Articular chondrocyte of knee joint (primary cell): ENCODE data around the gene CASS4. TPM values are rescaled to one million over a fixed set of nuclear protein-coding genes. Genes with fewer than 3 reads are reported as not detected.

Experiments
- small RNA-seq: library from RNA; depleted of rRNA; stranded (forward); fragments of <200 nt; gene quantifications from one replicate; pipeline ENCODE3, GENCODE V24; 2012
- total RNA-seq: library from RNA; depleted of rRNA; stranded (reverse); fragments of >200 nt; gene quantifications from 2 replicates; pipeline ENCODE4 v1.2.3, GENCODE V29; 2012

The CASS4 gene, protein sequence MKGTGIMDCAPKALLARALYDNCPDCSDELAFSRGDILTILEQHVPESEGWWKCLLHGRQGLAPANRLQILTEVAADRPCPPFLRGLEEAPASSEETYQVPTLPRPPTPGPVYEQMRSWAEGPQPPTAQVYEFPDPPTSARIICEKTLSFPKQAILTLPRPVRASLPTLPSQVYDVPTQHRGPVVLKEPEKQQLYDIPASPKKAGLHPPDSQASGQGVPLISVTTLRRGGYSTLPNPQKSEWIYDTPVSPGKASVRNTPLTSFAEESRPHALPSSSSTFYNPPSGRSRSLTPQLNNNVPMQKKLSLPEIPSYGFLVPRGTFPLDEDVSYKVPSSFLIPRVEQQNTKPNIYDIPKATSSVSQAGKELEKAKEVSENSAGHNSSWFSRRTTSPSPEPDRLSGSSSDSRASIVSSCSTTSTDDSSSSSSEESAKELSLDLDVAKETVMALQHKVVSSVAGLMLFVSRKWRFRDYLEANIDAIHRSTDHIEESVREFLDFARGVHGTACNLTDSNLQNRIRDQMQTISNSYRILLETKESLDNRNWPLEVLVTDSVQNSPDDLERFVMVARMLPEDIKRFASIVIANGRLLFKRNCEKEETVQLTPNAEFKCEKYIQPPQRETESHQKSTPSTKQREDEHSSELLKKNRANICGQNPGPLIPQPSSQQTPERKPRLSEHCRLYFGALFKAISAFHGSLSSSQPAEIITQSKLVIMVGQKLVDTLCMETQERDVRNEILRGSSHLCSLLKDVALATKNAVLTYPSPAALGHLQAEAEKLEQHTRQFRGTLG
- 0.11 TPM in 1 of 2 replicates, not detected in the other for total RNA-seq

DNA sequence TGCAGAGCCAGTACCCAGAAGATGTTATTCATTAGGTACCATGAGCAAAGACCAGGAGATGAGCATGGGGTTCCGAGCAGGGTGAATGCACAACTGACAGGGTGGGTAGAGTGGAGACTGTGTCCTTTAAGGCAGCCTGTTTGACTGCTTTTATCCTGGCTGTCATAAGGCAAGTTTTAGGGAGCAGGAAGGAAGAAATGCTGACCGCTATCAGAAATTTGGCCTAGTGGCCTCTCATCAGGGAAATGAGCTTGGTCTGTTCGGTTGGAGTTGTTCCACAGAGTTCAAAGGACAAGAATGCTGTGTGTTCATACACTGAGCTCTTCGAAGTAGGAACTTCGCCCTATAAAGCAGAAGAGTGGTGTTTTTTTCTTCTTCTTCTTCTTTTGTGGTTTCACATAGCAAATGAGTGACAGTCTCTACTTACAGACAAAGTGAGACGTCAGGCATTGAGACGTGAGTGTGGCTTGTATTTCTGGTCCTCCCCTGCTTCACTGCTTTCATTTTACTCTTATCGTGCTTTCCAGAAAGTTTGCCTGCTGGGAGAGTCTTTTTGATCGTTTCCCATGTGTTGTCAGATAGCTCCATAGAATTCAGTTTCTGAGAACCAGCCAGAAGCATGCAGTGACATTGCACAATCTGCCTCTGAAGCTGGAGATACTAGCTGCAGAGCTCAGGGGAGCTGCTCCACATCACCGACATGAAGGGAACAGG, at the start of gene CASS4:
Gene CASS4 (plus strand): TSS at position 502 of the 714 bp plus-strand sequence. CDS start 199 bp downstream, at position 701.

DNA sequence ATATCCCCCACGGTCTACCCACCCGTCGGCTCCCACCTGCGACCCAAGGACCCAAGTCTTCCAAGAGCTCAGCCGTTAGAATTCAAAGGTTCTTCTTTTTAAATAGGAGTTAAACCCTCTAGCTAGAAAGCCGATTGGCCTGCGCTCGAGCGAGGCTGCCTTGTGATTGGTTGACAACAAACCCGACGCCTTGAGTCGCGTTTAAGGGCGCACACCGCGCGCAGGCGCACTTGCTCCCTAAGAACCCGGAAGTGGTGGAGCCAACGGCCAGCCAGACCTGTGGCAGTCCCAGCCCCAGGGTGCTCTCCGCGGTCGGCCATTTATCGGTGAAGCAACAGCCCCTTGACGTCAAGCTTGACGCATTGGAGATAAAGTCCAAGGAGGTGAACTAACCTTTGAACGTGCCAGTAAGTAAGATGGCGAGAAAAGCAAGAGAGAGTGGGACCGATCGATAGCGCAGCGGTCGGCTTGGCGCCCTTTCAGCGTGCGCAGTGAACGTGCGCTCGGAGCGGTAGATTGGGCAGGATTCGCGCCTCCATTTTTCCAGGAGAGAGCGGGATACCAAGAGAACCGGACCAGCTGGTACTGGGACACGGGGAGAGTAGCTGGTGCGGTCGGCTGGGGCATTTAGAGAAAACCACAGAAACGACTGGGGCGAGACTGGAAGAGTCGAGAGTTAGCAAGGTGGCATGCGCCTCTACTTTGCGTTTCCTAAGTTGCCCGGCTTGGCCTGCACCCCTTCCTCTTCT, 19.8 kb upstream of the CASS4 start, which contains the start of the genes AURKA and CSTF1:
Gene AURKA (minus strand): TSS at position 84 of the 749 bp plus-strand sequence. CDS start 4,018 bp downstream, outside the sequence.
Gene CSTF1 (plus strand): TSS at position 514 of the 749 bp plus-strand sequence. CDS start 2,908 bp downstream, outside the sequence.

DNA sequence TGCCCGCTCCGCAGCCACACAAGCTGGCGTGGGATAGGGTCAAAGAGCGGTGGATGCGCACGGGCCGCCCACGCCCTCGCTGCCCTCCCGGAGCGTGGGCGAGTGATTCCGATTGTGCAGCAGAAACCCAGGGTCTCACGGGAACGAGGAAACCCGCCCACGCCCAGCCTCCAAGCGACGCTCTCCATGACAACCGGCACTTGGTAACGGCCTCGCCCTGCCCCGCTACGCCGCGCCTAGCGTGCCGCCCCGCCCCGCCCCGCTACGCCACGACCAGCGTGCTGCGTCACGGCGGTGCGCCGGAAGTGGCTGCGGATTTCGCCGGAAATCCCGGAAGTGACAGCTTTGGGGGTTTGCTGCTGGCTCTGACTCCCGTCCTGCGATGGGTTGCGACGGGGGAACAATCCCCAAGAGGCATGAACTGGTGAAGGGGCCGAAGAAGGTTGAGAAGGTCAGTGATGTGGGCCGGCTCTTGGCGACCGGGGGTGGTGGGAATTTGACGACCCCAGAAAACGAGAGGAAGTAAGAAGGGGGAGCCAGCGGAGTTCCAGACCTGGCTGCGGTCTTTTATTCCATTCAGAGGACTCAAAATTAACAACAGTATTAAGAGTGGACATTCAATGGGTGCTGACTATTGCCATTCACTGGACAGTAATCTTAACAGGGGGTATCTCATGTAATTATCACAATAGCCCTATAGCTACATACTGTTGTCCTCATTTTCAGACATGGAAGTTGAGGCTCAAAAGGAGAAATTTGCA, 56.4 kb downstream of the CASS4 start, which contains the start of gene RTF2:
Gene RTF2 (plus strand): TSS at position 312 of the 761 bp plus-strand sequence. CDS start 71 bp downstream, at position 383.

Small RNA genes within 50 kb of the gene (small RNA-seq; reads per million reads assigned to genes)
- not detected for gene RPL39P

Other genes with a start within 250 kb of the CASS4 start
- not detected in 2 replicates for gene MC3R, start 163.5 kb upstream of the CASS4 start, total RNA-seq
- 64.5 and 75.3 TPM in 2 replicates for gene FAM210B, start 53.3 kb upstream of the CASS4 start, total RNA-seq
- gene AURKA, start 20.0 kb upstream of the CASS4 start, total RNA-seq, result 17.6 and 26.7 TPM in 2 replicates
- gene CSTF1, start 19.6 kb upstream of the CASS4 start, total RNA-seq, result 39.1 and 39.3 TPM in 2 replicates
- gene RTF2, start 56.4 kb downstream of the CASS4 start, total RNA-seq, result 74.5 and 75.5 TPM in 2 replicates
- gene FAM209A, start 112.5 kb downstream of the CASS4 start, total RNA-seq, result not detected in 2 replicates
- gene FAM209B, start 121.0 kb downstream of the CASS4 start, total RNA-seq, result 0.22 and 0.52 TPM in 2 replicates
- under 0.01 TPM in 1 of 2 replicates, not detected in the other for gene TFAP2C, start 217.0 kb downstream of the CASS4 start, total RNA-seq